Regular cardiac myocyte (primary cell): Measurements from ENCODE around the gene FCHSD1. TPM values are rescaled to one million over a fixed set of nuclear protein-coding genes. Genes with fewer than 3 reads are reported as not detected.

Experiments used
- total RNA-seq: library from RNA; depleted of rRNA; stranded (reverse); fragments of >200 nt; gene quantifications from 2 replicates; pipeline ENCODE4 v1.2.3, GENCODE V29; 2014

The FCHSD1 gene
- total RNA-seq = 18.6 and 40.3 TPM in 2 replicates

DNA sequence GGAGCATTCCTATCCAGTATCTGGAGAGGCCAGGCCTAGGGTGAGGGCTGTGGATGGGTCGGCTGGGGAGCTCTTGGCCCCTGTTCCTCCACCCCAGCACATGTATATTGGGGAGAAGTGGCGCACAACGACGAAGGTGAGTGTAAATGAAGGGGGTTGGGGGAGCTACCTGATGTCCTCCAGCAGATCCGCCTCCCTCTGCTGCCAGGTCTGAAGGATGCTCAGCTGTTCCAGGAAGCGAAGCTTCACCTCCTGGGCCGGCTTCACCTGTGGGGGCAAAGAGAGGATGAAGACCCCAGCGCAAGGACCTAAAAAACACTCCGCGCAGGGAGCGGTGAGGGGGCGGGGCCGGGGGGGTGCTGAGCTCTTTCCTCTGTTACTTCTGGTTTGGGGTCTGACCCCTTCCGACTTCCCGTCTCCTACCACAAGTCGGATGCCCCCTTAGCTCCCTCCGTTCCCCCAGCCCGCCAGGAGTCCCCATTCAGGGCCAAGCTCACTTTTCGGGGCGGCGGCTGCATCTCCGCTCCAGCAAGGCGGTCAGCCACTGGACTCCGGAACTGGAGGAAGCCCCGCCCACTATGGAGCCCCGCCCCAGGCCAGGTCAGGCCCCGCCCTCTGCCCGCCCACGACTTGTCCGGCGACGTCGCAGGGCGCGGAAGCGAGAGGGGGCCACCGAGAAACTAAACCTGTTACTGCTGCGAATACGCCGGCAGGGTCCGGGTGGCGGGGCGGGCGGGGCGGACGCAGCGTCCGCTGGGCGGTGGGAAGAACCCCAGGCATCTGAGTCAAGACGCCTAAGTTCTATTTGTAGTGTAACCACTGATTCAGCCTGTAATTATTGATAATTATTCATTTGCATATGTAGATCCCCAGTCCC lies at the start of gene FCHSD1:
FCHSD1 (minus strand) TSS at position 568 of the 877 bp plus-strand sequence; CDS start at position 518, 50 bp downstream.

DNA sequence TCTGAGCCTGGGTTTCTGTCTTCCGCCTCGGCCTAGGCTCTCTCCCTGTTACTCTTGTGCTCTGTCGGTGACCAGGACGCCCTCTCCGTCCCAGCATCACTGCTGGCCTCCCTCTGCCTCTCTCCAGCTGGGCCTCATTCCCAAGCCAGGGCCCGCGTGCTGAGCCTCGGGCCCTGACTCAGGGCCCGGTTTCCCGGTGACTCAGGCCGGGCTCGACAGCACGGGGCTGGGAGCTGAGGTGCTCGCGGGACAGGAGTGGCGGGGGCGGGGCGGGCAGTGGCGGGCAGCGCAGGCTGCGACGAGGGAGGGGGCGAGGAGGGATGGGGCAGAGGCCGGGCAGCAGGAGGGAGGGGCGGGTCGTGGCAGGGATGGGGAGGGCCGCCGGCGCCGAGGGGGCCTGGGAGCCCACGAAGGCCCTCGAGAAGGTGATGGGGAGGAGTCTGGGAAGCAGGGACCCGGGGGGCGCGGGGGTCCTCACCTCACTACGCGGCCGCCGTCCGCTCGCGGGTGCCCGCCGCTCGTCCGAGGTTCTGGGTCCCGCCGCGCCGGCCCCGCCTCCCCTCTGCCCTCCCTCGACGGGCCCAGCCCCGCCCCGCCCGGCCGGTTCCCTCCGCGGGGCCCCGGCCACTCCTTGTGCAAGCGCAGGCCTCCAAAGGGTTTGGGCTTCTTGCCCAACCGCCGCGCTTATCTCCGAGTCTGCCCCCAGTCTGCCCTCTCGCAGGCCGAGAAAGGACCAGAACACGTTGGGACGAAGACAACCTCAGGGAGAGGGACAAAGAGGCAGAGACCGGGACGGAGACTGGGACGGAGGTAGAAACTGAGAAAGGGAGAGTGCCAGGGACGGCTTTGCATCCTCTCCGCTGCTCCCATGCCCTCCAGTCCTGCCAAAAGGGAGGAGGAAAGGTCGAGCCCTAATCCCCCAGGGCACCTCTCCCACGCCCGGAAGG lies 30.8 kb upstream of the FCHSD1 start, which contains the start of gene ARAP3:
ARAP3 (minus strand) TSS at position 536 of the 947 bp plus-strand sequence. CDS start 1,744 bp downstream, outside the sequence.

DNA sequence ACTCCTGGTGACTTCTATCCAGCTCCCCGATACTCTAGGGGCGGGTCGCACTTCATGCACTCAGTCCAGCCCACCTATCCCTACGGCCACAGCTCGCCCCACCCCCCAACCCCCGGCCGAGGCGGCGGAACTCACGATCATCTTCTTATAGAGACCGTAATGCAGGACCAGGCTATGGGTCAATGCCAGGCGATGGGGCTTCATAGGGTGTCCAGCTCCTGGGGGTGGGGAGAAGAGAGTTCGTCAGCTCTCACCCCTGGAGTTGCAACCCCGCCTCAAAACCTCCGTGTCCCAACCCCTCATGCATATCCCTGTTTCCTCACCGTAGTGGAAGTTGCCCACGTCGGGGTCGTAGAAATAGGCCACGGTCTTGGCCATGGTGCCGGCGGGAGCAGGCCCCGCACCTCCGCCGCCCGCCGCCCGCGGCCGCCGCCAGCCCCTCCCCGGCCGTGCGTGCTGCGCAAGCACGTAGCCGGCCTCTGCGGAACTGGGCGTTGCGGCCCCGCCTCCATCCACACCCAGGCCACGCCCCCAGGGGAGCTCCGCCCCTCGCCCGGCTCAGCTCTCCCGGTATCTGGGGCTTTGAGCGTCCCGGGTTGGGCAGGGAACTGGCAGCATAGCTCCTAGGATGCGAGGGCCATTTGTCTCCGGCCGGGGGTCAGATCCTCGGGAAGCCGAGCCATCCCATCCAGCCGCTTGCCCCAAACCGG lies 14.7 kb downstream of the FCHSD1 start, which contains the start of the genes HDAC3 and RELL2:
HDAC3 (minus strand) TSS at position 437 of the 710 bp plus-strand sequence; CDS start at position 378, 59 bp downstream.
RELL2 (plus strand) TSS at position 585 of the 710 bp plus-strand sequence. CDS start 1,229 bp downstream, outside the sequence.

DNA sequence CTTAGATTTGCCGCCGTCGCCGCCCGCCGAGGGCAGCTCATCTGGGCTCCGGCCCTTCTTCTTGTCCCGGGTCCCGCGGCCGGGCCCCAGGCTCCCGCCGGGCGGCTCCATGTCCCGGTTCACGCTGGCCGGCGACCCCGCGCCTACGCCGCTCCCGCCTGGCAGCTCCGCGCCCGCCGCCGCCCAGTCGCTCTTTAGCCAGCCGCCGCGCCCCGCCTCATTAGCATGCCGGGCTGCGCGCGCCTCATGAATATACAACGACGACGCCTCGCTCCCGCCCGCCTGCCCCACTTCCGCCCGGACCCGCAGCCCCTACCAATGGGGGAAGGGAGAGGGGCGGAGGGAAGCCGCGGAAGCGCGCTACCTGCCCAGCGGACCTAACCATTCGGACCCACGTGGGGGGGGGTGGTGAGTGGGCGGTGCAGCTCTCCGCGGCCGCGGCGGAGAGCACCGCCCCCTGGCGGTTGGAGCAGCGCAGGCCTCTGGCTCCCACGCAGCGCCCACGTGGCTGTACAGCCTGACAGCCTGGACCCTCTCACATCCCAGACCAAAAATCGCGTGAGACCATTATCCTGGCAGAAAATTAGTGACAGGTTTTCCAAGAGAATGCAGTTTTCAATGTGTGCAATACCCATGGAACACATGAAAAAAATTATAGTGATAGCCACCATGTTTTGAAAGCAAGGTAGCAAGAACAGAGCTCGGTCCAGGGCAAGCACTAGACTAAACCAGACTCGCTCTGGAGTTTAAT lies 32.2 kb downstream of the FCHSD1 start, which contains the start of gene DIAPH1:
DIAPH1 (minus strand) TSS at position 197 of the 751 bp plus-strand sequence; CDS start at position 111, 86 bp downstream.

Other genes starting within 250 kb of the FCHSD1 start
- gene PCDHGA9, start 248.6 kb downstream of the FCHSD1 start, total RNA-seq = 2.1 and 3.1 TPM in 2 replicates
- gene PCDHGB6, start 243.4 kb downstream of the FCHSD1 start, total RNA-seq = 0.96 and 2.5 TPM in 2 replicates
- gene PCDHGA10, start 238.4 kb downstream of the FCHSD1 start, total RNA-seq = 1.2 and 3.4 TPM in 2 replicates
- gene PCDHGB7, start 233.7 kb downstream of the FCHSD1 start, total RNA-seq = 1.9 and 4.5 TPM in 2 replicates
- gene PCDHGA11, start 230.4 kb downstream of the FCHSD1 start, total RNA-seq = 3.1 and 4.5 TPM in 2 replicates
- 6.7 and 14.7 TPM in 2 replicates for gene PCDHGA12, start 220.9 kb downstream of the FCHSD1 start, total RNA-seq
- 24.7 and 31.0 TPM in 2 replicates for gene PCDHGC3, start 175.5 kb downstream of the FCHSD1 start, total RNA-seq
- gene PCDHGC4, start 166.4 kb downstream of the FCHSD1 start, total RNA-seq = 0.77 and 1.1 TPM in 2 replicates
- 1.7 and 2.0 TPM in 2 replicates for gene PCDHGC5, start 162.3 kb downstream of the FCHSD1 start, total RNA-seq
- 16.1 and 41.4 TPM in 2 replicates for gene DIAPH1, start 32.4 kb downstream of the FCHSD1 start, total RNA-seq
- gene HDAC3, start 14.6 kb downstream of the FCHSD1 start, total RNA-seq = 43.1 and 49.1 TPM in 2 replicates
- 2.7 and 3.7 TPM in 2 replicates for gene RELL2, start 14.4 kb downstream of the FCHSD1 start, total RNA-seq
- 6.5 and 8.8 TPM in 2 replicates for gene ARAP3, start 30.8 kb upstream of the FCHSD1 start, total RNA-seq
- 0.77 and 2.3 TPM in 2 replicates for gene PCDH1, start 227.0 kb upstream of the FCHSD1 start, total RNA-seq